DMS 273 treated with DMSO at 0.1 percent for 48 hours (cell line): ENCODE measurements around the gene ASL.
"Not testable (repeated sequence)": the region's sequence is repeated elsewhere in the genome, so short reads cannot be mapped to it uniquely, and the experiment has no call there.

Experiments used
- DNase-seq: peaks from one replicate; lab custom pipeline; 2025; lab: John Stamatoyannopoulos, UW

Gene ASL

GRCh38 chr7:66075590-66076461, at the start of gene ASL:
TSS of gene ASL (plus strand) at chr7:66075819. CDS start at chr7:66076082, 263 bp downstream.
- DNase-seq: peak; percentile 67

- DNase-seq: not testable (repeated sequence)
These were observed 47.3 kb upstream of the ASL start for GRCh38 chr7:66028342-66028741.

- no peak for DNase-seq
These were observed 41.9 kb upstream of the ASL start for GRCh38 chr7:66033471-66034385.

GRCh38 chr7:66034436-66035010, 41.1 kb upstream of the ASL start:
- DNase-seq: not testable (repeated sequence)

GRCh38 chr7:66036382-66036781, 39.2 kb upstream of the ASL start:
- no peak for DNase-seq

GRCh38 chr7:66036788-66037187, 38.8 kb upstream of the ASL start:
- DNase-seq: no peak

GRCh38 chr7:66039094-66039670, 36.4 kb upstream of the ASL start:
- DNase-seq: no peak

GRCh38 chr7:66043681-66044497, 31.7 kb upstream of the ASL start:
- DNase-seq: no peak

- DNase-seq: not testable (repeated sequence)
These were observed 31.1 kb upstream of the ASL start for GRCh38 chr7:66044498-66044854.

GRCh38 chr7:66047426-66047825, 28.2 kb upstream of the ASL start:
- DNase-seq: no peak

GRCh38 chr7:66049886-66050285, 25.7 kb upstream of the ASL start:
- not testable (repeated sequence) for DNase-seq

- DNase-seq: no peak
These were observed 25.2 kb upstream of the ASL start for GRCh38 chr7:66050337-66050957.

- peak; percentile 93 for DNase-seq
These were observed 24.6 kb upstream of the ASL start for GRCh38 chr7:66050990-66051448.

GRCh38 chr7:66052447-66052846, 23.2 kb upstream of the ASL start:
- DNase-seq: no peak

GRCh38 chr7:66054063-66054462, 21.6 kb upstream of the ASL start:
- DNase-seq: no peak

- no peak for DNase-seq
These were observed 20.2 kb upstream of the ASL start for GRCh38 chr7:66055321-66055956.

GRCh38 chr7:66060796-66061195, 14.8 kb upstream of the ASL start:
- DNase-seq: no peak

GRCh38 chr7:66069732-66070131, 5.9 kb upstream of the ASL start:
- DNase-seq: no peak

- no peak for DNase-seq
These were observed 5.4 kb upstream of the ASL start for GRCh38 chr7:66070222-66070621.

- not testable (repeated sequence) for DNase-seq
These were observed 3.4 kb upstream of the ASL start for GRCh38 chr7:66072208-66072607.
